Liver (tissue), 9 donors: ENCODE measurements around the gene SNX33. TPM values are rescaled to one million over a fixed set of nuclear protein-coding genes. Genes with fewer than 3 reads are reported as not detected.
"Not testable (repeated sequence)": the region's sequence is repeated elsewhere in the genome, so short reads cannot be mapped to it uniquely, and the experiment has no call there.

Experiments used
- DNase-seq: peaks from one replicate; pipeline ENCODE4 v3.0.0-alpha.2; 2017; ENCODE audit warnings: low spot score
- H3K27ac ChIP-seq, 2 donors: one replicate each; pipeline ENCODE4 v1.7.0; 2013; ENCODE audit warnings: inconsistent platforms in 2 of 2, low read length in 2 of 2, control low read depth in 1 of 2, low read depth in 1 of 2, mild to moderate bottlenecking in 1 of 2
- H3K27me3 ChIP-seq, 4 donors: one replicate each; pipeline versions ENCODE4 v1.6.1 to v1.7.0; 2013; ENCODE audit warnings: low read length in 3 of 4, inconsistent platforms in 1 of 4, mild to moderate bottlenecking in 1 of 4, moderate library complexity in 1 of 4; ENCODE audit not compliant: control insufficient read depth in 4 of 4, insufficient read depth in 4 of 4
- H3K36me3 ChIP-seq, 4 donors: one replicate each; pipeline versions ENCODE4 v1.6.1 to v1.7.0; 2013; ENCODE audit warnings: low read length in 3 of 4, mild to moderate bottlenecking in 3 of 4, low read depth in 1 of 4, moderate library complexity in 1 of 4; ENCODE audit not compliant: control insufficient read depth in 4 of 4, insufficient read depth in 3 of 4
- H3K4me1 ChIP-seq, 4 donors: one replicate each; pipeline versions ENCODE4 v1.6.1 to v1.7.0; 2013; ENCODE audit warnings: low read length in 3 of 4, mild to moderate bottlenecking in 3 of 4, moderate library complexity in 1 of 4; ENCODE audit not compliant: control insufficient read depth in 4 of 4, insufficient read depth in 4 of 4
- H3K4me3 ChIP-seq, 3 donors: one replicate each; pipeline versions ENCODE4 v1.6.1 to v1.7.0; 2013; ENCODE audit warnings: low read length in 3 of 3, control low read depth in 1 of 3, low read depth in 1 of 3, mild to moderate bottlenecking in 1 of 3
- H3K9ac ChIP-seq, 2 donors: one replicate each; pipeline ENCODE4 v1.7.0; 2013; ENCODE audit warnings: low read length in 2 of 2, mild to moderate bottlenecking in 2 of 2, moderate library complexity in 2 of 2, control low read depth in 1 of 2, low read depth in 1 of 2
- H3K9me3 ChIP-seq, 4 donors: one replicate each; pipeline versions ENCODE4 v1.6.1 to v1.7.0; 2013; ENCODE audit warnings: low read length in 3 of 4; ENCODE audit not compliant: control insufficient read depth in 4 of 4
- EGR1 ChIP-seq, 2 donors: IDR thresholded peaks; 2 replicates each; pipeline ENCODE4 v1.6.1; 2016 to 2018; ENCODE audit warnings: antibody characterized with exemption in 2 of 2, low read depth in 2 of 2
- FOXA1 ChIP-seq: IDR thresholded peaks from 2 replicates; pipeline ENCODE4 v1.6.1; 2016; ENCODE audit warnings: antibody characterized with exemption
- GABPA ChIP-seq, 2 donors: IDR thresholded peaks in 1 of 2; conservative IDR thresholded peaks in 1 of 2; 2 replicates each; pipeline ENCODE4 v1.6.1; 2016; ENCODE audit warnings: antibody characterized with exemption in 2 of 2, mild to moderate bottlenecking in 1 of 2, moderate library complexity in 1 of 2
- SP1 ChIP-seq: IDR thresholded peaks from 2 replicates; pipeline ENCODE4 v1.6.1; 2018; ENCODE audit warnings: antibody characterized with exemption, mild to moderate bottlenecking
- TAF1 ChIP-seq: conservative IDR thresholded peaks from 2 replicates; pipeline ENCODE4 v1.6.1; 2016; ENCODE audit warnings: antibody characterized with exemption, mild to moderate bottlenecking
- YY1 ChIP-seq: IDR thresholded peaks from 2 replicates; pipeline ENCODE4 v1.6.1; 2016; ENCODE audit warnings: antibody characterized with exemption, mild to moderate bottlenecking
- WGBS: extraction: QIAGEN DNeasy Blood & Tissue Kit; methylation state at CpG from one replicate; pipeline ENCODE4 v1.1.7; 2013; 5-methylcytosine and 5-hydroxymethylcytosine counted together
- polyA plus RNA-seq, 2 donors: library from polyadenylated mRNA; stranded (reverse) in 1 of 2; unstranded in 1 of 2; fragments of 200-250 nt in 1 of 2; fragments of >200 nt in 1 of 2; fragmentation: Nextera tagmentation in 1 of 2; extraction: Ambion mirVana in 1 of 2; gene quantifications; one replicate each; pipeline versions ENCODE4 v1.2.1 to v1.2.3, GENCODE V29; 2013 to 2015
- total RNA-seq, 2 donors: library from RNA; depleted of rRNA; stranded (reverse); fragments of >200 nt; gene quantifications; one replicate each; pipeline ENCODE4 v1.2.3, GENCODE V29; 2014
- TF ChIP-seq, protein P1 (sequence below): IDR thresholded peaks from 2 replicates; pipeline ENCODE4 v1.6.1; 2016; ENCODE audit warnings: antibody characterized with exemption
- TF ChIP-seq, protein P2 (sequence below): IDR thresholded peaks from 2 replicates; pipeline ENCODE4 v1.6.1; 2016; ENCODE audit warnings: antibody characterized with exemption
- TF ChIP-seq, protein P3 (sequence below): IDR thresholded peaks from 2 replicates; pipeline ENCODE4 v1.6.1; 2016; ENCODE audit warnings: antibody characterized with exemption, mild to moderate bottlenecking
- TF ChIP-seq, protein P4 (sequence below): fragments of 150-350 bp; IDR thresholded peaks from 2 replicates; pipeline ENCODE4 v1.5.1; 2017; ENCODE audit warnings: improper control_type of control experiment, low read depth, low read length; ENCODE audit not compliant: missing input control
- donor health status: healthy.
- donor health status: healthy.
- donor health status: healthy.
- donor health status: healthy.
- donor health status: healthy.

The SNX33 gene
- total and polyA plus RNA-seq, 4 donors = 7.1 to 10.8 (median 9.1) TPM

DNA sequence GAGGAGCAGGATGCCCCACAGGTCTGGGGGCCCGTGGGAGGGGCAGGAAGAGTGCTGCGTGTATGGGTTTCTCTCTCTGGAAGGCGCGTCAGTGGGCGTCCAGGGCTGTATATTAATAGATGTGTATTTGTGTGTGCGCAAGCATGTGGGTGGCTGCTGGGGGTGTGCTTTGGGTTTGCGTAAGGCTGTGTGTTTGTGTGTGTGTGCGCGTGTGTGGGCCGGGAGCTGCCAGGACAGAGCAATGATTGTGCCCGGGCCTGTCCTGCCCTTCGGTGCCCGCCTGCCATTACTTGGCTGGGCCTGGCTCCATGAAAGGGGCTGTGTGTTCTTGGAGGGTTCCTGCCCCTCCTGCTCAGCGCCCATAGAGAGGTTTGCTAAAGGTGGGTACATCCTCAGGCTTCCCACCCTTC, 48.6 kb downstream of the SNX33 start (continued):
- TF ChIP-seq, protein P1, sequence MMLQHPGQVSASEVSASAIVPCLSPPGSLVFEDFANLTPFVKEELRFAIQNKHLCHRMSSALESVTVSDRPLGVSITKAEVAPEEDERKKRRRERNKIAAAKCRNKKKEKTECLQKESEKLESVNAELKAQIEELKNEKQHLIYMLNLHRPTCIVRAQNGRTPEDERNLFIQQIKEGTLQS = no peak
- TF ChIP-seq EGR1 (IDR thresholded peaks at IDR 0.05; ENCODE audit: low read depth in 2 of 2) = no peak
- TF ChIP-seq, protein P2, sequence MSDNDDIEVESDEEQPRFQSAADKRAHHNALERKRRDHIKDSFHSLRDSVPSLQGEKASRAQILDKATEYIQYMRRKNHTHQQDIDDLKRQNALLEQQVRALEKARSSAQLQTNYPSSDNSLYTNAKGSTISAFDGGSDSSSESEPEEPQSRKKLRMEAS = no peak

DNA sequence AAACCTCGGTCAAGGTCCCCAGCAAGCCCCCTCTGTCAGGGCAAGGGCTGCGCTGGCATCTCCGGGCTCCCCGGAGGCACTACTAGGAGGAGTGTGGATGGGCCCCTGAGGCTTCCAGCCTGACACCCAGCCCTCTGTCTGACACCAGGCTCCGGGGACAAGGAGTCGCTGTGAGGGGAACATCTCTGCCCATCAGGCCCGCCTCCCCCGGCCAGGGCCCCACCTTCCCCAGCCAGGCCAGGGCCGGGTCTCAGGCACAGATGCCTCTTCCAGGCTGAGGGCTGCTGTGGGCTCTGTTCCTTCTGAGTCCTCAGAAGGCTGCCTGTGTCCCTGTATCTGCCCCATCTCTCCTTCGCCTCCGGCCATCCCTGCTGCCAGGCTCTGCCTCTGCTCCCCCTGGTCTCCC, 49.1 kb downstream of the SNX33 start:
- H3K4me1 ChIP-seq = peaks cover 0 to 4% (median 0%) of the 10 kb centered on the region in 4 donors
- no peak overlapping the region for H3K4me3 ChIP-seq
- no peaks in the 10 kb centered on the region for H3K9me3 ChIP-seq
- 88% methylated on average over 11 of the region's 11 CpGs for WGBS
- DNase-seq = no peak
- TF ChIP-seq, protein P3, sequence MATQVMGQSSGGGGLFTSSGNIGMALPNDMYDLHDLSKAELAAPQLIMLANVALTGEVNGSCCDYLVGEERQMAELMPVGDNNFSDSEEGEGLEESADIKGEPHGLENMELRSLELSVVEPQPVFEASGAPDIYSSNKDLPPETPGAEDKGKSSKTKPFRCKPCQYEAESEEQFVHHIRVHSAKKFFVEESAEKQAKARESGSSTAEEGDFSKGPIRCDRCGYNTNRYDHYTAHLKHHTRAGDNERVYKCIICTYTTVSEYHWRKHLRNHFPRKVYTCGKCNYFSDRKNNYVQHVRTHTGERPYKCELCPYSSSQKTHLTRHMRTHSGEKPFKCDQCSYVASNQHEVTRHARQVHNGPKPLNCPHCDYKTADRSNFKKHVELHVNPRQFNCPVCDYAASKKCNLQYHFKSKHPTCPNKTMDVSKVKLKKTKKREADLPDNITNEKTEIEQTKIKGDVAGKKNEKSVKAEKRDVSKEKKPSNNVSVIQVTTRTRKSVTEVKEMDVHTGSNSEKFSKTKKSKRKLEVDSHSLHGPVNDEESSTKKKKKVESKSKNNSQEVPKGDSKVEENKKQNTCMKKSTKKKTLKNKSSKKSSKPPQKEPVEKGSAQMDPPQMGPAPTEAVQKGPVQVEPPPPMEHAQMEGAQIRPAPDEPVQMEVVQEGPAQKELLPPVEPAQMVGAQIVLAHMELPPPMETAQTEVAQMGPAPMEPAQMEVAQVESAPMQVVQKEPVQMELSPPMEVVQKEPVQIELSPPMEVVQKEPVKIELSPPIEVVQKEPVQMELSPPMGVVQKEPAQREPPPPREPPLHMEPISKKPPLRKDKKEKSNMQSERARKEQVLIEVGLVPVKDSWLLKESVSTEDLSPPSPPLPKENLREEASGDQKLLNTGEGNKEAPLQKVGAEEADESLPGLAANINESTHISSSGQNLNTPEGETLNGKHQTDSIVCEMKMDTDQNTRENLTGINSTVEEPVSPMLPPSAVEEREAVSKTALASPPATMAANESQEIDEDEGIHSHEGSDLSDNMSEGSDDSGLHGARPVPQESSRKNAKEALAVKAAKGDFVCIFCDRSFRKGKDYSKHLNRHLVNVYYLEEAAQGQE = no peak
- TF ChIP-seq TAF1 = no peak
- TF ChIP-seq SP1 = no peak
- TF ChIP-seq, protein P1 = no peak
- no peak for TF ChIP-seq GABPA (IDR thresholded peaks at IDR 0.05 in 1 of 2, conservative IDR thresholded peaks at IDR 0.05 in 1 of 2)
- TF ChIP-seq, protein P4, sequence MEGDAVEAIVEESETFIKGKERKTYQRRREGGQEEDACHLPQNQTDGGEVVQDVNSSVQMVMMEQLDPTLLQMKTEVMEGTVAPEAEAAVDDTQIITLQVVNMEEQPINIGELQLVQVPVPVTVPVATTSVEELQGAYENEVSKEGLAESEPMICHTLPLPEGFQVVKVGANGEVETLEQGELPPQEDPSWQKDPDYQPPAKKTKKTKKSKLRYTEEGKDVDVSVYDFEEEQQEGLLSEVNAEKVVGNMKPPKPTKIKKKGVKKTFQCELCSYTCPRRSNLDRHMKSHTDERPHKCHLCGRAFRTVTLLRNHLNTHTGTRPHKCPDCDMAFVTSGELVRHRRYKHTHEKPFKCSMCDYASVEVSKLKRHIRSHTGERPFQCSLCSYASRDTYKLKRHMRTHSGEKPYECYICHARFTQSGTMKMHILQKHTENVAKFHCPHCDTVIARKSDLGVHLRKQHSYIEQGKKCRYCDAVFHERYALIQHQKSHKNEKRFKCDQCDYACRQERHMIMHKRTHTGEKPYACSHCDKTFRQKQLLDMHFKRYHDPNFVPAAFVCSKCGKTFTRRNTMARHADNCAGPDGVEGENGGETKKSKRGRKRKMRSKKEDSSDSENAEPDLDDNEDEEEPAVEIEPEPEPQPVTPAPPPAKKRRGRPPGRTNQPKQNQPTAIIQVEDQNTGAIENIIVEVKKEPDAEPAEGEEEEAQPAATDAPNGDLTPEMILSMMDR = no peak
- TF ChIP-seq FOXA1 = no peak
- TF ChIP-seq YY1 = no peak
- no peak overlapping the region for H3K9ac ChIP-seq
- no peak overlapping the region for H3K27ac ChIP-seq
- peaks cover 0 to 2% (median 0%) of the 10 kb centered on the region in 4 donors for H3K36me3 ChIP-seq
- H3K27me3 ChIP-seq = no peaks in the 10 kb centered on the region

DNA sequence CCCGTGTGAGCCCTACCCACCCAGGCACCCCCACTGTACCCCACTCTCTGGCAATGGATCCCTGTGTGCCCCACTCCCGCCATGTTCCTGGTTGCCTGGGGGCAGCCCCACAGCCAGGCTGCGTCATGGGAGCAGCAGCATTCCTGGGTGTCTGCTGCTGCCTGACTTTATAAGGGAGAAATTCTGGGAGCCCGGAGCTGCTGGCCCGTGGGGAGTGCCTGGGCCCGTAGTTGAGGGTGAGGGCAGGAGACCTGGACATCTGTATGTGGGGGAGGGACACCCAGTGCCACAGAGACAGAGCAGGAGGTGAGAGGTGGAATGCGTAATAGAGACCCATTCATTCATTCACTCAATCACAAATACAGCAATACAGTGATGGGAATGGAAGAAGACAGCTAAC, 49.8 kb downstream of the SNX33 start:
- WGBS = 90% methylated on average over 7 of the region's 7 CpGs
- no peak for TF ChIP-seq GABPA (IDR thresholded peaks at IDR 0.05 in 1 of 2, conservative IDR thresholded peaks at IDR 0.05 in 1 of 2)
- Histone ChIP-seq H3K27ac (no peak overlapping the region), H3K9ac (no peak overlapping the region), H3K4me3 (no peak overlapping the region), H3K4me1 (peaks cover 0 to 4% (median 0%) of the 10 kb centered on the region in 4 donors), H3K9me3 (no peaks in the 10 kb centered on the region), H3K36me3 (peaks cover 0 to 2% (median 0%) of the 10 kb centered on the region in 4 donors), H3K27me3 (no peaks in the 10 kb centered on the region)
- DNase-seq = no peak

DNA sequence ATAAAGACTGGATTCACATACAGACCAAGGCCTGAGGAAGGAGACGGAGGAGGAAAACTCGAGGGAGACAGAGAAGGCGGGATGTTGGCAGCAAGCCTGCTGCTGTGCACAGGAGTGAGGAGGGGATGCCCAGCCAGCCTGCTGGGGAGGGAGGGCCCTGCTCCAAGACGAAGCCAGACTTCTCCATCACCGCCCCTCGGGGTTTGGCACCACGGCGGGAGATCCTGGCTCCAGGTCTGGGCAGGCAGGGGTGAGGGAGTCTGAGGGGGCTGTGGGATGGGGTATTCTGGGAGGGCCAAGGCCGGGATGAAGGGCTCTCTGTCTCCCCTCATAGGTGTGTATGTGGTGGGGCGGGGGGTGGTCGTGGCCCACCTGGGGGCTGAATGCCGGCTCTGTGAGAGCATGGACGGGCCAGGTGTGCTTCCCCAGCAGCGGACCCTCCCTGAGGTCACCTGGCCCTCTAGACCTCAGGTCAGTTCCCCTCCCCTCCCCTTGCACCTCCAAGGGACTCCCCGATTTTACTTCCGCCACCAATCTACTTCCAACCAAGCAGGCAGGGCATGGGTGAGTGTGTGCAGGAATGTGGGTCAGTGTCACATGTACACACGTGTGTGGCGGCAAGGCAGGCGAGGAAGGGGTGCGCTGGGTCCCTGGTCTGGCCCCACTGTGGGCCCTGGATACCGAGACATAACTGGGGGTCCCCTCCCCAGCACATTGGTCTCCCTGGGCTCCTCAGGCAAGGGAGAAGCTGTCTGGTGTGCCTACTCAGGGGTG, 50.4 kb downstream of the SNX33 start:
- not testable (repeated sequence) for H3K27me3 ChIP-seq, H3K9me3 ChIP-seq, H3K27ac ChIP-seq, H3K9ac ChIP-seq, H3K4me1 ChIP-seq, H3K36me3 ChIP-seq, H3K4me3 ChIP-seq, DNase-seq
- 85% methylated on average over 21 of the region's 21 CpGs for WGBS

DNA sequence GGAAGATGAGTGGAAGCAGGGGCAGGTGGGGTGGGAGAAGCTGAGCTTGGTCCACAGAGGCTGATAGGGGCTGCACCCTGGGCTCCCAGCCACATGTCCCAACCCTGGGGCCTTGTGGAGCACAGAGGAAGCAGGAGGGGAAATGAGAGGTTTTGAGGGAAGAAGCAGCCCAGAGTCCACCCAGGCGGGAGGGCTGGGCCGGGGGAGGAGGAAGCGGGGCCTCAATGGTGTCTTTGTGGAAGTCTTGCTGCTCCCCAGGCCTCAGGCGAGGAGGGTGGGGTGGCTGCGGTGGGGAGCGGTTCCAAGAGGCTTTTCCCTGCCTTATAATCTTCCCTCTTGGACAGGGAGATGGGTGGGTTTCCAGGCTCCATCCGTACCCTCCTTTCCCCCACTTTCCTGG, 51.8 kb downstream of the SNX33 start:
- not testable (repeated sequence) for H3K9ac ChIP-seq, H3K36me3 ChIP-seq, H3K4me3 ChIP-seq, H3K27me3 ChIP-seq, H3K27ac ChIP-seq, DNase-seq, H3K9me3 ChIP-seq, H3K4me1 ChIP-seq
- WGBS = 83% methylated on average over 7 of the region's 7 CpGs
